HEK293 (cell line): Measurements from ENCODE around the gene UCKL1.
A peak's percentile ranks its signal among the peaks of the same experiment; 100 is the strongest.

Source experiments
- CTCF ChIA-PET: fragments of 350-600 bp; formaldehyde crosslinking; extraction: SDS; loops from one replicate; lab custom pipeline; 2021; ENCODE audit warnings: antibody characterized with exemption; lab: Yijun Ruan, JAX
- POLR2A ChIA-PET: fragments of 300-600 bp; formaldehyde crosslinking; extraction: SDS; loops from one replicate; lab custom pipeline; 2020; ENCODE audit warnings: antibody characterized with exemption, inconsistent platforms; lab: Yijun Ruan, JAX
- H3K27ac ChIP-seq: fragments of 200-500 bp; sonication (Bioruptor generic); 2 replicates; pipeline ENCODE4 v1.5.1; 2014; ENCODE audit warnings: low read depth, low read length, control low read depth, inconsistent platforms; ENCODE audit errors: extremely low read depth
- H3K36me3 ChIP-seq, 2 experiments: fragments of 200-500 bp in 1 of 2; sonication (Bioruptor generic) in 1 of 2; 1 replicate in 1 of 2; 2 replicates in 1 of 2; pipeline ENCODE4 v1.5.1; 2014 to 2017; ENCODE audit warnings: inconsistent platforms in 2 of 2, low read length in 2 of 2; ENCODE audit not compliant: control insufficient read depth in 2 of 2, insufficient read depth in 1 of 2
- H3K4me1 ChIP-seq: fragments of 200-500 bp; sonication (Bioruptor generic); 2 replicates; pipeline ENCODE4 v1.5.1; 2014; ENCODE audit warnings: mild to moderate bottlenecking, low read length, inconsistent platforms; ENCODE audit not compliant: control insufficient read depth, insufficient read depth
- H3K4me3 ChIP-seq: 2 replicates; pipeline ENCODE4 v1.5.1; 2011; ENCODE audit warnings: low read depth, mild to moderate bottlenecking, control low read depth, low read length, moderate library complexity
- H3K9me3 ChIP-seq: fragments of 200-500 bp; sonication (Bioruptor generic); 2 replicates; pipeline ENCODE4 v1.5.1; 2014; ENCODE audit warnings: low read depth, low read length, inconsistent platforms; ENCODE audit not compliant: control insufficient read depth, insufficient read depth
- GLI2 ChIP-seq: fragments of 450-650 bp; formaldehyde crosslinking; IDR thresholded peaks from 2 replicates; pipeline ENCODE4; 2017; ENCODE audit warnings: missing biosample characterization, missing genetic modification characterization, low read depth, borderline replicate concordance
- GLI4 ChIP-seq: fragments of 450-650 bp; formaldehyde crosslinking; IDR thresholded peaks from 2 replicates; pipeline ENCODE4 v1.5.1; 2016; ENCODE audit warnings: missing biosample characterization, missing genetic modification characterization
- GLIS2 ChIP-seq: fragments of 450-650 bp; formaldehyde crosslinking; IDR thresholded peaks from 2 replicates; pipeline ENCODE4 v1.5.1; 2016; ENCODE audit warnings: missing biosample characterization, missing genetic modification characterization
- HIC1 ChIP-seq: fragments of 450-650 bp; formaldehyde crosslinking; IDR thresholded peaks from 2 replicates; pipeline ENCODE4 v1.5.1; 2016; ENCODE audit warnings: missing biosample characterization, missing genetic modification characterization
- MYNN ChIP-seq: fragments of 450-650 bp; formaldehyde crosslinking; IDR thresholded peaks from 2 replicates; pipeline ENCODE4 v1.5.1; 2016; ENCODE audit warnings: missing biosample characterization, missing genetic modification characterization, borderline replicate concordance
- PRDM1 ChIP-seq: fragments of 450-650 bp; formaldehyde crosslinking; IDR thresholded peaks from 2 replicates; pipeline ENCODE4; 2016; ENCODE audit warnings: missing biosample characterization, missing genetic modification characterization
- YY1 ChIP-seq: fragments of 450-650 bp; formaldehyde crosslinking; IDR thresholded peaks from 2 replicates; pipeline ENCODE4 v1.5.1; 2018; ENCODE audit warnings: missing biosample characterization, missing genetic modification characterization
- ZBTB1 ChIP-seq: fragments of 450-650 bp; formaldehyde crosslinking; IDR thresholded peaks from 2 replicates; pipeline ENCODE4 v1.5.1; 2016; ENCODE audit warnings: missing biosample characterization, missing genetic modification characterization
- ZBTB44 ChIP-seq: fragments of 450-650 bp; IDR thresholded peaks from 2 replicates; pipeline ENCODE4 v1.5.1; 2018; ENCODE audit warnings: missing biosample characterization, mild to moderate bottlenecking, missing genetic modification characterization
- ZNF112 ChIP-seq: fragments of 450-650 bp; formaldehyde crosslinking; IDR thresholded peaks from 2 replicates; pipeline ENCODE4 v1.5.0; 2017; ENCODE audit warnings: missing biosample characterization, missing genetic modification characterization
- ZNF133 ChIP-seq: fragments of 450-650 bp; formaldehyde crosslinking; IDR thresholded peaks from 2 replicates; pipeline ENCODE4 v1.5.1; 2016; ENCODE audit warnings: missing biosample characterization, missing genetic modification characterization
- ZNF174 ChIP-seq: fragments of 450-650 bp; formaldehyde crosslinking; IDR thresholded peaks from 2 replicates; pipeline ENCODE4 v1.5.0; 2017; ENCODE audit warnings: missing biosample characterization, mild to moderate bottlenecking, missing genetic modification characterization
- ZNF221 ChIP-seq: fragments of 450-650 bp; formaldehyde crosslinking; IDR thresholded peaks from 2 replicates; pipeline ENCODE4 v1.5.1; 2017; ENCODE audit warnings: missing biosample characterization, missing genetic modification characterization, borderline replicate concordance
- ZNF248 ChIP-seq: fragments of 450-650 bp; formaldehyde crosslinking; IDR thresholded peaks from 2 replicates; pipeline ENCODE4 v1.5.1; 2017; ENCODE audit warnings: missing biosample characterization, missing genetic modification characterization
- ZNF292 ChIP-seq: fragments of 450-650 bp; formaldehyde crosslinking; IDR thresholded peaks from 2 replicates; pipeline ENCODE4 v1.5.1; 2016; ENCODE audit warnings: low read depth, missing biosample characterization, missing genetic modification characterization, borderline replicate concordance
- ZNF302 ChIP-seq: fragments of 450-650 bp; formaldehyde crosslinking; IDR thresholded peaks from 2 replicates; pipeline ENCODE4 v1.5.1; 2016; ENCODE audit warnings: missing biosample characterization, missing genetic modification characterization, low read depth
- ZNF391 ChIP-seq: fragments of 450-650 bp; formaldehyde crosslinking; IDR thresholded peaks from 2 replicates; pipeline ENCODE4 v1.5.1; 2016; ENCODE audit warnings: low read depth, missing biosample characterization, missing genetic modification characterization, borderline replicate concordance
- ZNF398 ChIP-seq: fragments of 450-650 bp; formaldehyde crosslinking; IDR thresholded peaks from 2 replicates; pipeline ENCODE4 v1.5.1; 2017; ENCODE audit warnings: missing biosample characterization, missing genetic modification characterization
- ZNF426 ChIP-seq: fragments of 450-650 bp; formaldehyde crosslinking; IDR thresholded peaks from 2 replicates; pipeline ENCODE4 v1.5.1; 2017; ENCODE audit warnings: missing biosample characterization, missing genetic modification characterization, mild to moderate bottlenecking, inconsistent platforms, moderate library complexity
- ZNF449 ChIP-seq: fragments of 450-650 bp; formaldehyde crosslinking; IDR thresholded peaks from 2 replicates; pipeline ENCODE4 v1.5.1; 2017; ENCODE audit warnings: missing biosample characterization, mild to moderate bottlenecking, missing genetic modification characterization, moderate library complexity
- ZNF501 ChIP-seq: fragments of 450-650 bp; formaldehyde crosslinking; IDR thresholded peaks from 2 replicates; pipeline ENCODE4 v1.5.1; 2016; ENCODE audit warnings: missing biosample characterization, missing genetic modification characterization
- ZNF560 ChIP-seq: fragments of 450-650 bp; formaldehyde crosslinking; IDR thresholded peaks from 2 replicates; pipeline ENCODE4 v1.5.1; 2017; ENCODE audit warnings: missing biosample characterization, missing genetic modification characterization, borderline replicate concordance
- ZNF585B ChIP-seq: fragments of 450-650 bp; formaldehyde crosslinking; IDR thresholded peaks from 2 replicates; pipeline ENCODE4 v1.5.1; 2016; ENCODE audit warnings: missing biosample characterization, missing genetic modification characterization
- ZNF621 ChIP-seq: fragments of 450-650 bp; formaldehyde crosslinking; IDR thresholded peaks from 2 replicates; pipeline ENCODE4 v1.5.1; 2017; ENCODE audit warnings: missing biosample characterization, missing genetic modification characterization
- ZNF747 ChIP-seq: fragments of 450-650 bp; formaldehyde crosslinking; IDR thresholded peaks from 2 replicates; pipeline ENCODE4 v1.5.1; 2016; ENCODE audit warnings: missing biosample characterization, missing genetic modification characterization
- ZNF776 ChIP-seq: fragments of 450-650 bp; formaldehyde crosslinking; IDR thresholded peaks from 2 replicates; pipeline ENCODE4 v1.5.0; 2017; ENCODE audit warnings: missing biosample characterization, missing genetic modification characterization, borderline replicate concordance
- ZNF777 ChIP-seq: fragments of 450-650 bp; formaldehyde crosslinking; IDR thresholded peaks from 2 replicates; pipeline ENCODE4 v1.5.1; 2017; ENCODE audit warnings: missing biosample characterization, missing genetic modification characterization, borderline replicate concordance
- ZNF837 ChIP-seq: fragments of 450-650 bp; formaldehyde crosslinking; IDR thresholded peaks from 2 replicates; pipeline ENCODE4 v1.5.1; 2016; ENCODE audit warnings: missing biosample characterization, missing genetic modification characterization
- ZSCAN4 ChIP-seq: fragments of 450-650 bp; formaldehyde crosslinking; IDR thresholded peaks from 2 replicates; pipeline ENCODE4 v1.5.1; 2017; ENCODE audit warnings: missing biosample characterization, missing genetic modification characterization

UCKL1 gene

GRCh38 chr20:63980806-63981728 lies 24.9 kb upstream of the UCKL1 start, which contains the start of gene PRPF6:
PRPF6 (plus strand) TSS chr20:63981132; CDS start chr20:63981246, 114 bp downstream.
- CTCF ChIA-PET = interaction anchor here (0.6 to 3.8 kb wide), 23 partner anchors 10 to 484 kb away, joined by 3 to 18 read pairs (median 4); partner anchors contain the start of genes C20orf204, PTK6 and TPD52L2
- H3K9me3 ChIP-seq = no peaks in the 10 kb centered on the region
- H3K27ac ChIP-seq = peak within 1 kb of the TSS; percentile 78
- POLR2A ChIA-PET = interaction anchor here (0.6 to 2.0 kb wide), 14 partner anchors 20 to 323 kb away, joined by 3 to 21 read pairs (median 4); partner anchors contain the start of genes ARFRP1, RTEL1, TCEA2 and TPD52L2
- H3K4me1 ChIP-seq = peaks cover 13% of the 10 kb centered on the region
- peak within 1 kb of the TSS; percentile 95 for H3K4me3 ChIP-seq
- H3K36me3 ChIP-seq = peaks cover 14 to 35% of the 10 kb centered on the region in 2 experiments; a peak in 2 of 3 replicates
- TF ChIP-seq ZNF777 (tag by site-specific recombination) (no peak; the same call in 1 of the 2 replicates), ZNF391 (no peak), GLIS2 (tag by site-specific recombination) (peak; percentile 60; the same call in 1 of the 2 replicates), GLI4 (tag by site-specific recombination) (no peak), ZNF133 (tag by site-specific recombination) (no peak), ZNF776 (tag by site-specific recombination) (no peak), ZNF248 (tag by site-specific recombination) (no peak), GLI2 (tag by site-specific recombination) (no peak), ZNF302 (tag by site-specific recombination) (no peak), ZNF398 (tag by site-specific recombination) (no peak), ZNF112 (tag by site-specific recombination) (no peak), ZNF292 (tag by site-specific recombination) (no peak), ZNF449 (tag by site-specific recombination) (no peak), HIC1 (tag by site-specific recombination) (no peak), PRDM1 (tag by site-specific recombination) (no peak), ZBTB1 (tag by site-specific recombination) (no peak), YY1 (tag by site-specific recombination) (peak; percentile 44; the same call in 1 of the 2 replicates), MYNN (tag by site-specific recombination) (no peak), ZSCAN4 (no peak), ZNF560 (tag by site-specific recombination) (no peak), ZBTB44 (tag by site-specific recombination) (no peak), ZNF837 (tag by site-specific recombination) (no peak), ZNF174 (tag by site-specific recombination) (no peak), ZNF747 (no peak), ZNF501 (peak; percentile 73; the same call in 1 of the 2 replicates), ZNF221 (tag by site-specific recombination) (no peak), ZNF621 (tag by site-specific recombination) (no peak), ZNF426 (tag by site-specific recombination) (no peak), ZNF585B (tag by site-specific recombination) (no peak)
